GM18870 (cell line): ENCODE measurements around the gene NOD2.

Experiments
- ATAC-seq: cut with Tn5 transposase; IDR thresholded peaks from one replicate; pipeline ENCODE4 v1.9.1; 2021; ENCODE audit warnings: moderate library complexity; ENCODE audit not compliant: unreplicated experiment

The NOD2 gene

GRCh38 chr16:50778284-50779163, 85.1 kb downstream of the NOD2 start:
- no peak for ATAC-seq

- ATAC-seq: no peak
Measured at GRCh38 chr16:50781043-50781442, 87.6 kb downstream of the NOD2 start.

GRCh38 chr16:50781518-50781917, 88.1 kb downstream of the NOD2 start:
- no peak for ATAC-seq
